Measurements from ENCODE around the gene ICAM1. TPM values are rescaled to one million over a fixed set of nuclear protein-coding genes. Genes with fewer than 3 reads are reported as not detected.

Gene ICAM1
- polyA plus RNA-seq, 1 of the 3 experiments (the other 2 are of a cell fraction) = 14.5 TPM

- TF ChIP-seq MXI1 (IDR thresholded peaks at IDR 0.05; ENCODE audit: low read depth, low read length) = no peak; the same call in 1 of the 2 replicates
- no peak for TF ChIP-seq FOXM1 (IDR thresholded peaks at IDR 0.05; ENCODE audit: low read depth)
- no peak for TF ChIP-seq TEAD4 (IDR thresholded peaks at IDR 0.05; ENCODE audit: borderline replicate concordance, insufficient read depth)
- TF ChIP-seq CHD2 (IDR thresholded peaks at IDR 0.05; ENCODE audit: low read length, partially characterized antibody) = no peak
- TF ChIP-seq POLR2AphosphoS5 (IDR thresholded peaks at IDR 0.05; ENCODE audit: low read depth, low read length) = no peak
- no peak for TF ChIP-seq SIN3A (IDR thresholded peaks at IDR 0.05; ENCODE audit: borderline replicate concordance, low read depth, low read length)
- no peak for TF ChIP-seq REST (IDR thresholded peaks at IDR 0.05; ENCODE audit: low read depth, low read length)
- no peak for TF ChIP-seq JUND (IDR thresholded peaks at IDR 0.05)
Measured at GRCh38 chr19:10333758-10334587, 63.1 kb downstream of the ICAM1 start (continued).

GRCh38 chr19:10334588-10335351 lies 63.9 kb downstream of the ICAM1 start:
- H3K79me2 ChIP-seq (ENCODE audit: insufficient read depth) = peaks cover 41% of the 10 kb centered on the region
- H4K20me1 ChIP-seq (ENCODE audit: insufficient read depth) = peaks cover 23% of the 10 kb centered on the region
- ChIA-PET POLR2A (interaction anchor here (1.3 to 1.9 kb wide), 4 partner anchors 14 to 195 kb away, joined by 3 to 15 read pairs (median 4); partner anchors contain the start of gene TYK2), CTCF (interaction anchor here (0.7 to 3.3 kb wide), 7 partner anchors 46 to 75 kb away, joined by 3 to 18 read pairs (median 3); partner anchors contain the start of genes ICAM1 and TYK2)
- peak overlapping the region; percentile 81 to 95 for H3K4me3 ChIP-seq (ENCODE audit: low read depth in 2 of 2, low read length in 1 of 2)
- H3K27me3 ChIP-seq (ENCODE audit: insufficient read depth) = no peaks in the 10 kb centered on the region
- DNase-seq = peak; percentile 92
- H3K9me2 ChIP-seq = no peaks in the 10 kb centered on the region
- TF ChIP-seq RFX5 (IDR thresholded peaks at IDR 0.05; ENCODE audit: low read length) = no peak
- peak; percentile 10; the same call in 1 of the 2 replicates for TF ChIP-seq RAD21 (IDR thresholded peaks at IDR 0.05; ENCODE audit: low read length)
- peak; percentile 97 for TF ChIP-seq MXI1 (IDR thresholded peaks at IDR 0.05; ENCODE audit: low read depth, low read length)
- TF ChIP-seq GABPA (IDR thresholded peaks at IDR 0.05; ENCODE audit: low read depth) = peak; percentile 57; the same call in 1 of the 2 replicates
- peak; percentile 61 for TF ChIP-seq TAF1 (IDR thresholded peaks at IDR 0.05; ENCODE audit: borderline replicate concordance, low read depth, low read length)
- TF ChIP-seq POLR2AphosphoS5 (IDR thresholded peaks at IDR 0.05; ENCODE audit: low read depth, low read length) = peak; percentile 69; the same call in 1 of the 2 replicates
- TF ChIP-seq MAX (IDR thresholded peaks at IDR 0.05; ENCODE audit: low read depth) = peak; percentile 88
- no peak for TF ChIP-seq CHD2 (IDR thresholded peaks at IDR 0.05; ENCODE audit: low read length, partially characterized antibody)
- peak; percentile 35 for TF ChIP-seq CTCF (IDR thresholded peaks at IDR 0.05)
- 3% methylated on average over 29 of the region's 59 CpGs for WGBS (ENCODE audit: low lambda C conversion rate)
- peaks cover 0 to 22% of the 10 kb centered on the region in 2 experiments; a peak in 1 of 4 replicates for H3K4me1 ChIP-seq (ENCODE audit: control insufficient read depth in 1 of 2, insufficient read depth in 2 of 2, low read depth in 1 of 2, low read length in 1 of 2)
- peak overlapping the region; percentile 97; the same call in 1 of the 2 replicates for H3K9ac ChIP-seq
- H3K36me3 ChIP-seq (replicated peaks in 1 of 2; ENCODE audit: control insufficient read depth in 1 of 2, insufficient read depth in 2 of 2, low read length in 1 of 2) = peaks cover 4 to 7% of the 10 kb centered on the region in 2 experiments
- peak overlapping the region; percentile 70 for H2AFZ ChIP-seq (ENCODE audit: low read depth)
- peak overlapping the region; percentile 74 to 97; a peak in 3 of 4 replicates for H3K27ac ChIP-seq (ENCODE audit: low read depth in 2 of 2, low read length in 1 of 2)
- H3K9me3 ChIP-seq = no peaks in the 10 kb centered on the region
- peak overlapping the region; percentile 97 for H3K4me2 ChIP-seq
- no peaks in the 10 kb centered on the region for H3F3A ChIP-seq (replicated peaks; ENCODE audit: insufficient read depth)
